SK-N-SH (cell line): Measurements from ENCODE around the gene JPH2. TPM values are rescaled to one million over a fixed set of nuclear protein-coding genes. Genes with fewer than 3 reads are reported as not detected.
A peak's percentile ranks its signal among the peaks of the same experiment; 100 is the strongest.

Source experiments
- CTCF ChIA-PET: fragments of 300-600, 350-600 bp; formaldehyde crosslinking; extraction: SDS; loops from one replicate; lab custom pipeline; 2021; lab: Yijun Ruan, JAX
- POLR2A ChIA-PET: fragments of 350-600 bp; sonication (Branson Sonifier 250); formaldehyde crosslinking; extraction: SDS; loops from one replicate; lab custom pipeline; 2020; ENCODE audit warnings: antibody characterized with exemption, inconsistent platforms; lab: Yijun Ruan, JAX
- DNase-seq: peaks from one replicate; pipeline ENCODE4 v3.0.0; 2012
- H2AFZ ChIP-seq: fragments of 200-600 bp; sonication (generic); 2 replicates; pipeline ENCODE4 v1.8.1; 2016; ENCODE audit warnings: antibody characterized with exemption, mild to moderate bottlenecking, low read depth
- H3F3A ChIP-seq: fragments of 200-600 bp; sonication (generic); replicated peaks from 2 replicates; pipeline ENCODE3; 2016; ENCODE audit warnings: antibody characterized with exemption, mild to moderate bottlenecking; ENCODE audit not compliant: insufficient read depth
- H3K27ac ChIP-seq, 2 experiments: fragments of 200-500 bp in 1 of 2; fragments of 200-600 bp in 1 of 2; sonication (Bioruptor generic) in 1 of 2; sonication (generic), shearing (Covaris generic) in 1 of 2; 2 replicates each; pipeline versions ENCODE4 v1.5.1 to v1.6.1; 2014 to 2016; ENCODE audit warnings: low read depth in 2 of 2, inconsistent platforms in 1 of 2, low read length in 1 of 2, mild to moderate bottlenecking in 1 of 2, mixed read lengths in 1 of 2
- H3K27me3 ChIP-seq: fragments of 200-600 bp; sonication (generic), shearing (Covaris generic); 2 replicates; pipeline ENCODE4 v1.6.1; 2016; ENCODE audit warnings: mixed run types; ENCODE audit not compliant: insufficient read depth
- H3K36me3 ChIP-seq, 2 experiments: fragments of 200-500 bp in 1 of 2; fragments of 200-600 bp in 1 of 2; sonication (Bioruptor generic) in 1 of 2; sonication (generic) in 1 of 2; replicated peaks in 1 of 2; 2 replicates each; pipeline versions ENCODE3 to v1.5.1; 2014 to 2016; ENCODE audit warnings: low read length in 1 of 2, mild to moderate bottlenecking in 1 of 2; ENCODE audit not compliant: insufficient read depth in 2 of 2, control insufficient read depth in 1 of 2
- H3K4me1 ChIP-seq, 2 experiments: fragments of 200-500 bp in 1 of 2; fragments of 200-600 bp in 1 of 2; sonication (Bioruptor generic) in 1 of 2; sonication (generic), shearing (Covaris generic) in 1 of 2; 2 replicates each; pipeline versions ENCODE4 v1.5.1 to v1.6.1; 2014 to 2016; ENCODE audit warnings: low read depth in 1 of 2, low read length in 1 of 2, mixed run types in 1 of 2; ENCODE audit not compliant: insufficient read depth in 2 of 2, control insufficient read depth in 1 of 2
- H3K4me2 ChIP-seq: fragments of 200-600 bp; sonication (generic), shearing (Covaris generic); 2 replicates; pipeline ENCODE4 v1.6.1; 2017; ENCODE audit warnings: mixed run types
- H3K4me3 ChIP-seq, 2 experiments: fragments of 200-500 bp in 1 of 2; fragments of 200-600 bp in 1 of 2; sonication (Bioruptor generic) in 1 of 2; sonication (generic), shearing (Covaris generic) in 1 of 2; 2 replicates each; pipeline versions ENCODE4 v1.5.1 to v1.8.1; 2014 to 2016; ENCODE audit warnings: low read depth in 2 of 2, inconsistent platforms in 1 of 2, low read length in 1 of 2, mild to moderate bottlenecking in 1 of 2, mixed read lengths in 1 of 2, moderate library complexity in 1 of 2
- H3K79me2 ChIP-seq: fragments of 200-600 bp; sonication (generic); 2 replicates; pipeline ENCODE4 v1.8.1; 2017; ENCODE audit warnings: mild to moderate bottlenecking; ENCODE audit not compliant: insufficient read depth
- H3K9ac ChIP-seq: fragments of 200-600 bp; sonication (generic); 2 replicates; pipeline ENCODE4 v1.6.1; 2017; ENCODE audit warnings: mixed run types
- H3K9me2 ChIP-seq: fragments of 200-600 bp; sonication (generic); 2 replicates; pipeline ENCODE4 v1.6.1; 2017; ENCODE audit warnings: mixed run types
- H3K9me3 ChIP-seq: fragments of 200-600 bp; sonication (generic); 2 replicates; pipeline ENCODE4 v1.6.1; 2017; ENCODE audit warnings: mixed run types, mild to moderate bottlenecking, moderate library complexity
- H4K20me1 ChIP-seq: fragments of 200-600 bp; sonication (generic); 2 replicates; pipeline ENCODE4 v1.6.1; 2017; ENCODE audit warnings: mild to moderate bottlenecking, mixed run types; ENCODE audit not compliant: insufficient read depth
- CHD2 ChIP-seq: fragments of 150-350 bp; IDR thresholded peaks from 2 replicates; pipeline ENCODE4 v1.6.1; 2018; ENCODE audit warnings: low read length; ENCODE audit not compliant: partially characterized antibody
- EZH2phosphoT487 ChIP-seq: fragments of 200-600 bp; sonication (generic); IDR thresholded peaks from 2 replicates; pipeline ENCODE4 v1.6.1; 2017; ENCODE audit warnings: low read depth, mixed run types, mild to moderate bottlenecking, antibody characterized with exemption, moderate library complexity, borderline replicate concordance
- FOSL2 ChIP-seq: IDR thresholded peaks from 2 replicates; pipeline ENCODE4 v1.4.0; 2012; ENCODE audit warnings: low read depth, mild to moderate bottlenecking, moderate library complexity, borderline replicate concordance
- FOXJ3 ChIP-seq: sonication (generic); formaldehyde crosslinking; IDR thresholded peaks from 2 replicates; pipeline ENCODE4 v1.5.1; 2020; ENCODE audit warnings: mild to moderate bottlenecking, missing genetic modification reagents
- GABPA ChIP-seq: IDR thresholded peaks from 2 replicates; pipeline ENCODE4 v1.4.0; 2012; ENCODE audit warnings: low read depth, mild to moderate bottlenecking
- JUND ChIP-seq: IDR thresholded peaks from 2 replicates; pipeline ENCODE4 v1.4.0; 2012
- PBX3 ChIP-seq: IDR thresholded peaks from 2 replicates; pipeline ENCODE4; 2012
- REST ChIP-seq: IDR thresholded peaks from 2 replicates; pipeline ENCODE4 v1.6.1; 2012; ENCODE audit warnings: mild to moderate bottlenecking, low read depth, low read length, moderate library complexity
- RFX5 ChIP-seq: IDR thresholded peaks from 2 replicates; pipeline ENCODE4 v1.6.1; 2012; ENCODE audit warnings: mild to moderate bottlenecking, improper control_type of control experiment, low read length
- TCF12 ChIP-seq: IDR thresholded peaks from 2 replicates; pipeline ENCODE4 v1.4.0; 2012
- USF1 ChIP-seq: IDR thresholded peaks from 2 replicates; pipeline ENCODE4 v1.4.0; 2012; ENCODE audit warnings: low read depth, borderline replicate concordance
- USF2 ChIP-seq: fragments of 150-350 bp; IDR thresholded peaks from 2 replicates; pipeline ENCODE4 v1.6.1; 2017; ENCODE audit warnings: antibody characterized with exemption, low read length, low read depth, borderline replicate concordance
- YY1 ChIP-seq: IDR thresholded peaks from 2 replicates; pipeline ENCODE4 v1.4.0; 2012; ENCODE audit warnings: low read depth, mild to moderate bottlenecking
- WGBS: methylation state at CpG from one replicate; pipeline ENCODE4 v1.1.6; 2017; ENCODE audit warnings: low lambda C conversion rate; 5-methylcytosine and 5-hydroxymethylcytosine counted together
- polyA plus RNA-seq, 3 experiments: library from polyadenylated mRNA; depleted of rRNA; stranded (reverse); fragments of >200 nt; gene quantifications; 2 replicates each; pipeline ENCODE4 v1.2.3, GENCODE V29; 2012

Gene JPH2
- polyA plus RNA-seq, 1 of the 3 experiments (the other 2 are of a cell fraction) = 0.67 TPM

- TF ChIP-seq REST (no peak), USF1 (no peak), RFX5 (no peak), EZH2phosphoT487 (no peak), GABPA (no peak), FOSL2 (peak; percentile 97), YY1 (no peak), TCF12 (peak; percentile 79), JUND (peak; percentile 97), USF2 (no peak)
These were observed 17.3 kb upstream of the JPH2 start (continued) for GRCh38 chr20:44204156-44204831.

- peaks cover 26% of the 10 kb centered on the region for H3F3A ChIP-seq
- H4K20me1 ChIP-seq = peaks cover 37% of the 10 kb centered on the region
- no peak for DNase-seq
- H3K27me3 ChIP-seq = no peaks in the 10 kb centered on the region
- TF ChIP-seq CHD2 (no peak), PBX3 (0 out of 2 replicates have a peak, but pooled peaks have one; percentile 13), USF1 (no peak), FOXJ3 (no peak)
- WGBS = 84% methylated on average over 2 of the region's 2 CpGs
- peaks cover 90% of the 10 kb centered on the region for H3K79me2 ChIP-seq
- no peaks in the 10 kb centered on the region for H3K9me3 ChIP-seq
- H3K9ac ChIP-seq = no peak overlapping the region
- CTCF ChIA-PET = interaction anchor here (1.4 to 2.0 kb wide), 2 partner anchors 13 to 15 kb away, joined by 3 to 10 read pairs; no protein-coding TSS in a partner anchor
- POLR2A ChIA-PET = no interaction called here
- no peak overlapping the region for H3K4me3 ChIP-seq
- peak overlapping the region; percentile 60 to 85; a peak in 3 of 4 replicates for H3K27ac ChIP-seq
- H3K4me2 ChIP-seq = no peak overlapping the region
- H3K36me3 ChIP-seq = peaks cover 59 to 71% of the 10 kb centered on the region in 2 experiments
- no peaks in the 10 kb centered on the region for H3K9me2 ChIP-seq
- no peak overlapping the region for H2AFZ ChIP-seq
- H3K4me1 ChIP-seq = peaks cover 0 to 29% of the 10 kb centered on the region in 2 experiments
These were observed 16.2 kb upstream of the JPH2 start for GRCh38 chr20:44203161-44203560.
